DND-41 (cell line): ENCODE results near the gene KIR2DL4.

Source experiments
- EZH2 ChIP-seq: IDR thresholded peaks from 3 replicates; pipeline ENCODE4 v1.6.1; 2012; ENCODE audit warnings: borderline replicate concordance, low read depth, mild to moderate bottlenecking, moderate library complexity, low read length, inconsistent platforms; ENCODE audit not compliant: severe bottlenecking
- TF ChIP-seq, protein P1 (sequence below): IDR thresholded peaks from 2 replicates; pipeline ENCODE4 v1.5.1; 2012; ENCODE audit warnings: borderline replicate concordance, low read length, moderate library complexity, mild to moderate bottlenecking; ENCODE audit not compliant: poor library complexity, severe bottlenecking; ENCODE audit errors: extremely low read depth

- TF ChIP-seq, protein P1, sequence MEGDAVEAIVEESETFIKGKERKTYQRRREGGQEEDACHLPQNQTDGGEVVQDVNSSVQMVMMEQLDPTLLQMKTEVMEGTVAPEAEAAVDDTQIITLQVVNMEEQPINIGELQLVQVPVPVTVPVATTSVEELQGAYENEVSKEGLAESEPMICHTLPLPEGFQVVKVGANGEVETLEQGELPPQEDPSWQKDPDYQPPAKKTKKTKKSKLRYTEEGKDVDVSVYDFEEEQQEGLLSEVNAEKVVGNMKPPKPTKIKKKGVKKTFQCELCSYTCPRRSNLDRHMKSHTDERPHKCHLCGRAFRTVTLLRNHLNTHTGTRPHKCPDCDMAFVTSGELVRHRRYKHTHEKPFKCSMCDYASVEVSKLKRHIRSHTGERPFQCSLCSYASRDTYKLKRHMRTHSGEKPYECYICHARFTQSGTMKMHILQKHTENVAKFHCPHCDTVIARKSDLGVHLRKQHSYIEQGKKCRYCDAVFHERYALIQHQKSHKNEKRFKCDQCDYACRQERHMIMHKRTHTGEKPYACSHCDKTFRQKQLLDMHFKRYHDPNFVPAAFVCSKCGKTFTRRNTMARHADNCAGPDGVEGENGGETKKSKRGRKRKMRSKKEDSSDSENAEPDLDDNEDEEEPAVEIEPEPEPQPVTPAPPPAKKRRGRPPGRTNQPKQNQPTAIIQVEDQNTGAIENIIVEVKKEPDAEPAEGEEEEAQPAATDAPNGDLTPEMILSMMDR: no peak
- TF ChIP-seq EZH2: no peak
Measured at GRCh38 chr19:54817670-54818536, 14.5 kb downstream of the KIR2DL4 start.
